IMR-90 (cell line): Measurements from ENCODE around the gene EMP1. TPM values are rescaled to one million over a fixed set of nuclear protein-coding genes. Genes with fewer than 3 reads are reported as not detected.

Experiments
- ATAC-seq: fragments of 200-7000 bp; cut with Tn5 transposase; 2 replicates; pipeline ENCODE4 v1.9.1; 2020; ENCODE audit warnings: low read depth, mild to moderate bottlenecking, moderate library complexity
- BruUV-seq: library from RNA; stranded (reverse); fragments of 400-500 nt; replicated peaks from 2 replicates; lab custom pipeline; 2021; lab: Mats Ljungman, UMichigan
- CTCF ChIA-PET: fragments of 300-600 bp; formaldehyde crosslinking; extraction: SDS; loops from one replicate; lab custom pipeline; 2021; ENCODE audit warnings: antibody characterized with exemption; lab: Yijun Ruan, JAX
- POLR2A ChIA-PET: fragments of 300-600 bp; sonication (Branson Sonifier 250); formaldehyde crosslinking; loops from one replicate; lab custom pipeline; 2022; ENCODE audit warnings: antibody characterized with exemption; ENCODE audit not compliant: unreplicated experiment; lab: Charles Lee
- DNase-seq: peaks from one replicate; pipeline ENCODE4 v3.0.0; 2013
- H2AFZ ChIP-seq: replicated peaks from 2 replicates; pipeline ENCODE3; 2013; ENCODE audit warnings: low read length, mild to moderate bottlenecking; ENCODE audit not compliant: poor library complexity
- H2AK5ac ChIP-seq: 2 replicates; pipeline ENCODE4 v1.6.1; 2013; ENCODE audit warnings: low read depth, low read length, inconsistent platforms
- H2AK9ac ChIP-seq: replicated peaks from 2 replicates; pipeline ENCODE3; 2013; ENCODE audit warnings: mild to moderate bottlenecking, low read depth, low read length, moderate library complexity; ENCODE audit not compliant: poor library complexity
- H2BK120ac ChIP-seq: 2 replicates; pipeline ENCODE4 v1.6.1; 2013; ENCODE audit warnings: low read depth, low read length, inconsistent platforms
- H2BK15ac ChIP-seq: 3 replicates; pipeline ENCODE4 v1.6.1; 2013; ENCODE audit warnings: low read depth, low read length, inconsistent platforms
- H2BK20ac ChIP-seq: 2 replicates; pipeline ENCODE4 v1.6.1; 2013; ENCODE audit warnings: low read depth, mild to moderate bottlenecking, inconsistent platforms, low read length, moderate library complexity
- H2BK5ac ChIP-seq: 2 replicates; pipeline ENCODE4 v1.6.1; 2013; ENCODE audit warnings: mild to moderate bottlenecking, low read depth, low read length, inconsistent platforms; ENCODE audit not compliant: poor library complexity, severe bottlenecking
- H3K14ac ChIP-seq: replicated peaks from 2 replicates; pipeline ENCODE4 v1.6.1; 2013; ENCODE audit warnings: low read depth, low read length, inconsistent platforms
- H3K18ac ChIP-seq: 2 replicates; pipeline ENCODE4 v1.6.1; 2013; ENCODE audit warnings: low read depth, low read length, control low read depth
- H3K23ac ChIP-seq: 2 replicates; pipeline ENCODE4 v1.6.1; 2013; ENCODE audit warnings: low read depth, low read length, inconsistent platforms
- H3K27ac ChIP-seq: 2 replicates; pipeline ENCODE4 v1.5.1; 2013; ENCODE audit warnings: mild to moderate bottlenecking, control low read depth, low read length; ENCODE audit not compliant: insufficient read depth
- H3K27me3 ChIP-seq: 2 replicates; pipeline ENCODE4 v1.6.1; 2013; ENCODE audit warnings: low read length; ENCODE audit not compliant: control insufficient read depth, insufficient read depth
- H3K36me3 ChIP-seq: 2 replicates; pipeline ENCODE4 v1.6.1; 2013; ENCODE audit warnings: low read length, mixed read lengths; ENCODE audit not compliant: control insufficient read depth, insufficient read depth
- H3K4ac ChIP-seq: 2 replicates; pipeline ENCODE4 v1.6.1; 2013; ENCODE audit warnings: low read depth, low read length, inconsistent platforms
- H3K4me1 ChIP-seq: 2 replicates; pipeline ENCODE4 v1.6.1; 2013; ENCODE audit warnings: low read length, mixed read lengths; ENCODE audit not compliant: control insufficient read depth, insufficient read depth
- H3K4me2 ChIP-seq: 2 replicates; pipeline ENCODE4 v1.6.1; 2013; ENCODE audit warnings: low read depth, mild to moderate bottlenecking, control low read depth, low read length, moderate library complexity
- H3K4me3 ChIP-seq: 2 replicates; pipeline ENCODE4 v1.5.1; 2013; ENCODE audit warnings: low read depth, mild to moderate bottlenecking, control low read depth, low read length, moderate library complexity; ENCODE audit not compliant: insufficient read depth
- H3K56ac ChIP-seq: 2 replicates; pipeline ENCODE4 v1.6.1; 2013; ENCODE audit warnings: low read length, inconsistent platforms; ENCODE audit not compliant: insufficient read depth; ENCODE audit errors: extremely low read depth
- H3K79me1 ChIP-seq, 2 experiments: 2 replicates each; pipeline ENCODE4 v1.6.1; 2013; ENCODE audit warnings: low read length in 2 of 2, inconsistent platforms in 1 of 2, low read depth in 1 of 2
- H3K9ac ChIP-seq: 2 replicates; pipeline ENCODE4 v1.6.1; 2013; ENCODE audit warnings: low read depth, low read length, control low read depth
- H3K9me1 ChIP-seq: 2 replicates; pipeline ENCODE4 v1.6.1; 2013; ENCODE audit warnings: low read length, inconsistent platforms; ENCODE audit not compliant: insufficient read depth
- H3K9me3 ChIP-seq: 2 replicates; pipeline ENCODE4 v1.6.1; 2013; ENCODE audit warnings: low read length; ENCODE audit not compliant: control insufficient read depth, insufficient read depth
- H4K20me1 ChIP-seq: 2 replicates; pipeline ENCODE4 v1.6.1; 2013; ENCODE audit warnings: low read length, inconsistent platforms; ENCODE audit not compliant: insufficient read depth
- H4K5ac ChIP-seq: 2 replicates; pipeline ENCODE4 v1.6.1; 2013; ENCODE audit warnings: mild to moderate bottlenecking, low read depth, low read length, control low read depth
- H4K8ac ChIP-seq, 2 experiments: 2 replicates each; pipeline ENCODE4 v1.6.1; 2013; ENCODE audit warnings: low read depth in 2 of 2, low read length in 2 of 2, control low read depth in 1 of 2, inconsistent platforms in 1 of 2
- H4K91ac ChIP-seq: 2 replicates; pipeline ENCODE4 v1.6.1; 2013; ENCODE audit warnings: low read depth, low read length, inconsistent platforms; ENCODE audit not compliant: insufficient read depth
- BHLHE40 ChIP-seq: fragments of 150-350 bp; IDR thresholded peaks from 2 replicates; pipeline ENCODE4 v1.6.1; 2016; ENCODE audit warnings: mild to moderate bottlenecking, low read depth, low read length
- CEBPB ChIP-seq: IDR thresholded peaks from 2 replicates; pipeline ENCODE4 v1.6.1; 2012; ENCODE audit warnings: low read depth, low read length, improper control_type of control experiment
- CHD1 ChIP-seq: IDR thresholded peaks from 2 replicates; pipeline ENCODE4 v1.6.1; 2012; ENCODE audit warnings: low read depth, low read length, improper control_type of control experiment
- ELK1 ChIP-seq: fragments of 150-350 bp; IDR thresholded peaks from 2 replicates; pipeline ENCODE4 v1.6.1; 2016; ENCODE audit warnings: low read depth, mild to moderate bottlenecking, low read length, moderate library complexity, borderline replicate concordance
- FOS ChIP-seq: fragments of 150-350 bp; IDR thresholded peaks from 2 replicates; pipeline ENCODE4 v1.6.1; 2016; ENCODE audit warnings: low read depth, low read length
- MAZ ChIP-seq: IDR thresholded peaks from 2 replicates; pipeline ENCODE4 v1.6.1; 2012; ENCODE audit warnings: low read depth, mild to moderate bottlenecking, low read length, improper control_type of control experiment, moderate library complexity, borderline replicate concordance
- MXI1 ChIP-seq: IDR thresholded peaks from 2 replicates; pipeline ENCODE4 v1.6.1; 2012; ENCODE audit warnings: low read depth, mild to moderate bottlenecking, low read length, moderate library complexity, borderline replicate concordance
- NFE2L2 ChIP-seq: fragments of 150-350 bp; IDR thresholded peaks from 2 replicates; pipeline ENCODE4 v1.6.1; 2016; ENCODE audit warnings: low read depth, mild to moderate bottlenecking, low read length
- POLR2A ChIP-seq: IDR thresholded peaks from 2 replicates; pipeline ENCODE4 v1.6.1; 2012; ENCODE audit warnings: mild to moderate bottlenecking, low read depth, low read length
- RCOR1 ChIP-seq: IDR thresholded peaks from 2 replicates; pipeline ENCODE4 v1.6.1; 2012; ENCODE audit warnings: mild to moderate bottlenecking, low read length, improper control_type of control experiment; ENCODE audit not compliant: insufficient replicate concordance
- RFX5 ChIP-seq: IDR thresholded peaks from 2 replicates; pipeline ENCODE4 v1.8.0; 2012; ENCODE audit warnings: low read depth, mild to moderate bottlenecking, low read length, moderate library complexity
- WGBS, 2 experiments: methylation state at CpG; one replicate each; pipeline versions ENCODE4 v1.1.5 to v1.1.7; 2013; ENCODE audit warnings: missing lambda C conversion rate in 2 of 2; ENCODE audit not compliant: insufficient read length in 1 of 2; ENCODE audit errors: extremely low coverage in 2 of 2; 5-methylcytosine and 5-hydroxymethylcytosine counted together
- dilution Hi-C: fragments of 300-500 bp; cut with HindIII; formaldehyde crosslinking; loops from one replicate; pipeline ENCODE4 v1.14.3; 2018; ENCODE audit warnings: low sequenced_read_pairs; ENCODE audit not compliant: unreplicated experiment
- in situ Hi-C: fragments of 300-500 bp; cut with MboI; formaldehyde crosslinking; loops from 3 replicates; pipeline ENCODE4 v1.14.3; 2019; ENCODE audit warnings: low sequenced_read_pairs, inconsistent platforms, mixed read lengths
- intact Hi-C: fragments of 100-400 bp; cut with micrococcal nuclease; formaldehyde crosslinking; loops from 2 replicates; pipeline ENCODE4 v1.10.0; 2022
- polyA plus RNA-seq, 3 experiments: library from polyadenylated mRNA; depleted of rRNA; stranded (reverse); fragments of >200 nt; gene quantifications; 2 replicates each; pipeline ENCODE4 v1.2.3, GENCODE V29; 2012; ENCODE audit warnings: low replicate concordance in 1 of 3
- total RNA-seq: library from RNA; depleted of rRNA; stranded (reverse); fragments of >200 nt; gene quantifications from 2 replicates; pipeline ENCODE4 v1.2.3, GENCODE V29; 2012

The EMP1 gene
- total and polyA plus RNA-seq, 2 of the 4 experiments (the other 2 are of a cell fraction) = 137 to 201 TPM

- H3K4me2 ChIP-seq = peak overlapping the region; percentile 61
- peak overlapping the region; percentile 78 for H3K27ac ChIP-seq
- H2AFZ ChIP-seq = peak overlapping the region; percentile 26
- H3K23ac ChIP-seq = peak overlapping the region; percentile 61; the same call in 1 of the 2 replicates
- DNase-seq (peak; percentile 93), ATAC-seq (peak; percentile 75)
- peak overlapping the region; percentile 95 for H2BK5ac ChIP-seq
- H3K9me1 ChIP-seq = peaks cover 21% of the 10 kb centered on the region
- H3K4me3 ChIP-seq = no peak overlapping the region
- peak overlapping the region; percentile 89 for H2BK20ac ChIP-seq
- peaks cover 8% of the 10 kb centered on the region for H3K36me3 ChIP-seq
- peak overlapping the region; percentile 1 to 78; a peak in 3 of 4 replicates for H4K8ac ChIP-seq
- H4K20me1 ChIP-seq = no peaks in the 10 kb centered on the region
- peaks cover 5% of the 10 kb centered on the region for H3K9me3 ChIP-seq
- peaks cover 21% of the 10 kb centered on the region for H3K4me1 ChIP-seq
- in situ Hi-C loops = loop anchor here (10.0 kb wide), 1 partner anchor 218 kb away; the partner anchor contains the start of gene HEBP1
- ChIA-PET CTCF (interaction anchor here (2.2 to 2.3 kb wide), 2 partner anchors 11 to 199 kb away, joined by 10 read pairs; no protein-coding TSS in a partner anchor), POLR2A (no interaction called here)
- TF ChIP-seq NFE2L2 = peak; percentile 84
- peak; percentile 35; the same call in 1 of the 2 replicates for TF ChIP-seq RFX5
- TF ChIP-seq RCOR1 = no peak
- no peak for TF ChIP-seq POLR2A
- TF ChIP-seq MXI1 = 0 out of 2 replicates have a peak, but pooled peaks have one; percentile 31
- no peak for TF ChIP-seq ELK1
- peak; percentile 19; the same call in 1 of the 2 replicates for TF ChIP-seq BHLHE40
- peak; percentile 88 for TF ChIP-seq CEBPB
- TF ChIP-seq FOS = no peak
- no peak for TF ChIP-seq CHD1
- TF ChIP-seq MAZ = no peak
- peak overlapping the region; percentile 88 for H2AK5ac ChIP-seq
- H3K79me1 ChIP-seq = peaks cover 0 to 15% of the 10 kb centered on the region in 2 experiments; a peak in 1 of 4 replicates
- H4K91ac ChIP-seq = peak overlapping the region; percentile 80
- dilution Hi-C loops = no loop called here
- H2BK15ac ChIP-seq = peak overlapping the region; percentile 22; the same call in 1 of the 3 replicates
- intact Hi-C loops = loop anchor here (5.0 kb wide), 2 partner anchors 421 to 436 kb away; partner anchors contain the start of gene APOLD1
- no peak overlapping the region for H3K56ac ChIP-seq
- H3K18ac ChIP-seq = peak overlapping the region; percentile 71
- H2AK9ac ChIP-seq = peak overlapping the region; percentile 78
- H2BK120ac ChIP-seq = peak overlapping the region; percentile 82
- peak overlapping the region; percentile 42; the same call in 1 of the 2 replicates for H3K14ac ChIP-seq
- H4K5ac ChIP-seq = peak overlapping the region; percentile 54
- 44% methylated on average over 2 of the region's 5 CpGs; no CpG with 5 or more reads in 1 of the 2 experiments for WGBS, 2 experiments
- H3K9ac ChIP-seq = no peak overlapping the region
- H3K27me3 ChIP-seq = no peaks in the 10 kb centered on the region
- no TSS peak for BruUV-seq
- H3K4ac ChIP-seq = peak overlapping the region; percentile 88
Measured at GRCh38 chr12:13223179-13223804, 26.8 kb downstream of the EMP1 start.
